Measurements from ENCODE around the gene MPPED2.

Gene MPPED2

GRCh38 chr11:30485756-30486155, 100.4 kb downstream of the MPPED2 start:
- DNase-seq (ENCODE audit: low spot score), result no peak

GRCh38 chr11:30485222-30485621, 100.9 kb downstream of the MPPED2 start:
- no peak for DNase-seq (ENCODE audit: low spot score)

- no peak for DNase-seq (ENCODE audit: low spot score)
Observed at GRCh38 chr11:30483056-30483455, 103.1 kb downstream of the MPPED2 start.

GRCh38 chr11:30481796-30482195, 104.4 kb downstream of the MPPED2 start:
- no peak for DNase-seq (ENCODE audit: low spot score)

GRCh38 chr11:30481330-30481729, 104.8 kb downstream of the MPPED2 start:
- no peak for DNase-seq (ENCODE audit: low spot score)

- no peak for DNase-seq (ENCODE audit: low spot score)
Observed at GRCh38 chr11:30479899-30480298, 106.3 kb downstream of the MPPED2 start.

- no peak for DNase-seq (ENCODE audit: low spot score)
Observed at GRCh38 chr11:30478923-30479322, 107.2 kb downstream of the MPPED2 start.

GRCh38 chr11:30477061-30477460, 109.1 kb downstream of the MPPED2 start:
- DNase-seq (ENCODE audit: low spot score), result no peak

GRCh38 chr11:30474151-30474954, 111.8 kb downstream of the MPPED2 start:
- DNase-seq (ENCODE audit: low spot score), result no peak

- no peak for DNase-seq (ENCODE audit: low spot score)
Observed at GRCh38 chr11:30471244-30471643, 114.9 kb downstream of the MPPED2 start.

GRCh38 chr11:30468881-30469280, 117.3 kb downstream of the MPPED2 start:
- no peak for DNase-seq (ENCODE audit: low spot score)

- no peak for DNase-seq (ENCODE audit: low spot score)
Observed at GRCh38 chr11:30467176-30467575, 119.0 kb downstream of the MPPED2 start.

GRCh38 chr11:30465623-30466022, 120.5 kb downstream of the MPPED2 start:
- DNase-seq (ENCODE audit: low spot score), result no peak

- DNase-seq (ENCODE audit: low spot score), result no peak
Observed at GRCh38 chr11:30465192-30465591, 121.0 kb downstream of the MPPED2 start.

- DNase-seq (ENCODE audit: low spot score), result no peak
Observed at GRCh38 chr11:30463266-30463665, 122.9 kb downstream of the MPPED2 start.

GRCh38 chr11:30462421-30462820, 123.7 kb downstream of the MPPED2 start:
- no peak for DNase-seq (ENCODE audit: low spot score)

GRCh38 chr11:30459821-30460220, 126.3 kb downstream of the MPPED2 start:
- DNase-seq (ENCODE audit: low spot score), result no peak

GRCh38 chr11:30459306-30459705, 126.8 kb downstream of the MPPED2 start:
- DNase-seq (ENCODE audit: low spot score), result no peak

- DNase-seq (ENCODE audit: low spot score), result no peak
Observed at GRCh38 chr11:30458541-30458940, 127.6 kb downstream of the MPPED2 start.

- DNase-seq (ENCODE audit: low spot score), result no peak
Observed at GRCh38 chr11:30457087-30457486, 129.1 kb downstream of the MPPED2 start.

- no peak for DNase-seq (ENCODE audit: low spot score)
Observed at GRCh38 chr11:30455025-30455424, 131.1 kb downstream of the MPPED2 start.

- DNase-seq (ENCODE audit: low spot score), result no peak
Observed at GRCh38 chr11:30454541-30454940, 131.6 kb downstream of the MPPED2 start.

- DNase-seq (ENCODE audit: low spot score), result no peak
Observed at GRCh38 chr11:30454111-30454510, 132.0 kb downstream of the MPPED2 start.

GRCh38 chr11:30453705-30454104, 132.4 kb downstream of the MPPED2 start:
- DNase-seq (ENCODE audit: low spot score), result no peak
